GM19240 (cell line): Measurements from ENCODE around the gene LHX4.

Experiments used
- DNase-seq: peaks from one replicate; pipeline ENCODE4 v3.0.0; 2011; ENCODE audit warnings: low spot score; ENCODE audit not compliant: insufficient read length

LHX4 gene

GRCh38 chr1:180271272-180272255 lies 41.5 kb downstream of the LHX4 start:
- no peak for DNase-seq

GRCh38 chr1:180272395-180272794 lies 42.3 kb downstream of the LHX4 start:
- no peak for DNase-seq

DNA sequence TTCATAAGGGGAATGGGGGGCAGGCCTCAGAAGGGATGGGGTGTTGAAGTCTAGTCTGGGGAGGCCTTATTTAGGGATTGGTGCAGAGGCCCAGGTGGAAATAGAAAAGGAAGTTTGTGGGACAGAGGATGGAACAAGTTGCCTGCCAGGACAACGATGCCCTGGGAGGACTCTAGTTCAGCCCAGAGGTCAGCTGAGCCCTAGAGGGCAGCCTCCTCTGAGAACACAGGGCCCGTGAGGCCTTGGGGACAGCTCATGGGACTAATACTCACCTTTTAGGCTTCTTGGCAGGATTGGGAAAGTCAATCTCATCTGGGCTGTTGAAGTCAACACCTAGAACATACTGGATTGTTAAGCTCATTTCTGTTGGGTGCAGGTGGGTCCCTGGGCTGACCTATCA lies 43.0 kb downstream of the LHX4 start:
- no peak for DNase-seq

DNA sequence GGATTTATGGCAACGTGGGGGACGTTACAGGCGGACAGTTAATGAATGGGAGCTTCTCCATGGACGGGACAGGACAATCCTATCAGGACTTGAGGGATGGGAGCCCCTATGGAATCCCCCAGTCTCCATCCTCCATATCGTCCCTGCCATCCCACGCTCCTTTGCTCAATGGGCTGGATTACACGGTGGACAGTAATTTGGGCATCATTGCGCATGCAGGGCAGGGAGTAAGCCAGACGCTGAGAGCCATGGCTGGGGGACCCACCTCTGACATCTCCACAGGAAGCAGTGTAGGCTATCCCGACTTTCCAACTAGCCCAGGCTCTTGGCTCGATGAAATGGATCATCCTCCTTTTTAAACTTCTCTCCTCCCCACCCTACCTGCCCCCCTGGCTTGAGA lies 44.2 kb downstream of the LHX4 start:
- no peak for DNase-seq

DNA sequence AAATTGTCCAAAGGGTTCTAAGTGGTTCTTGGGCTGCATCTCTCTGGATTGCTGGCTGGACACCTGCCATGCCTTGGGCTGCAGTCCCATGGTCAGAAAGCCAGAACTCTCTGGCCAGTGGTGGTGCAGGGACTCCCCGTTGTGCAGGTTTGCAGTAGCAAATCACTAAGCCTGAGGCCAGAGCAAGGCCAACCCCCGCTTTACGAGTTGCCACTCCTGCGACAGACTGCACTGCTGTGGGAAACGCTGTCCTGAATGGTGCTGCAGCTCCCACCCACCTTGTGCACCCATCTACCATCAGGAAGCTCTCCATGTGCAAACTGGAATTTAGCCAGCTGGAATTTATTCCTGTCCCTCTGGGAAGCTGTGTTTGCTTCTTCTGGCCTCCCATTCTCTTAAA lies 45.7 kb downstream of the LHX4 start:
- no peak for DNase-seq

DNA sequence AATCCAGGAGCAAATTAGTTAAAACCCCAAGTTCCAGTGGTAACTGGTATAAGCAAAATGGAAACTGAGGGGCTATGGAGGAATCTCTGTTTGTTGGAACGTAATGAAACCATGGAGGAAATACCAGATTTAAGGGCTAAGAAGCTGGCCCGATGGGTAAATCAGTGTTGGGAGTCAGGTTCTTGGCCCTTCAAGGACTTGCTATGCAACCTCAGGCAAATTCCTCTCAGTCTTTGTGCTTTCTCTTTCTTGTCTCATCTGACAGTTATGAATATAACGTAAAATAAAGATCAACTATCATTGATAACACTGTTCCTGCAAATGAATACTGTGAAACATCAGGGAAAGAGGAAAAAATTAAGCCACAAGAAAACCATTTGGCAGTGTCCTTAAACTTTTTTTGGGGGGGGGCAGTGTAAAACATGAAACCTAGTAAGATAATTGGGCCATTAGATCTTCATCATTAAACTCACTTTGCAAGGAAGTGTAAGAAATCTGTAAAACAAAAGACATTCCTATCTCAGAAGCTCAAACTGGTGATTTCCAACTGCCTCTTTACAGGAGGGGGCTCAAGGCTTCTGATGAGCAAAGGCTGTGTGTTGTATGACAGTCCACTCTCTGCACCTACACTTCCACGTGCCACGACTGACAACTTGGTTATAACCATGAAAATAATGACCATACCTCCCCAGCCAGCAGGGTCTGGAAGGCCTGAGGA lies 47.6 kb downstream of the LHX4 start:
- no peak for DNase-seq

GRCh38 chr1:180278194-180278515 lies 48.1 kb downstream of the LHX4 start:
- DNase-seq, result no peak

DNA sequence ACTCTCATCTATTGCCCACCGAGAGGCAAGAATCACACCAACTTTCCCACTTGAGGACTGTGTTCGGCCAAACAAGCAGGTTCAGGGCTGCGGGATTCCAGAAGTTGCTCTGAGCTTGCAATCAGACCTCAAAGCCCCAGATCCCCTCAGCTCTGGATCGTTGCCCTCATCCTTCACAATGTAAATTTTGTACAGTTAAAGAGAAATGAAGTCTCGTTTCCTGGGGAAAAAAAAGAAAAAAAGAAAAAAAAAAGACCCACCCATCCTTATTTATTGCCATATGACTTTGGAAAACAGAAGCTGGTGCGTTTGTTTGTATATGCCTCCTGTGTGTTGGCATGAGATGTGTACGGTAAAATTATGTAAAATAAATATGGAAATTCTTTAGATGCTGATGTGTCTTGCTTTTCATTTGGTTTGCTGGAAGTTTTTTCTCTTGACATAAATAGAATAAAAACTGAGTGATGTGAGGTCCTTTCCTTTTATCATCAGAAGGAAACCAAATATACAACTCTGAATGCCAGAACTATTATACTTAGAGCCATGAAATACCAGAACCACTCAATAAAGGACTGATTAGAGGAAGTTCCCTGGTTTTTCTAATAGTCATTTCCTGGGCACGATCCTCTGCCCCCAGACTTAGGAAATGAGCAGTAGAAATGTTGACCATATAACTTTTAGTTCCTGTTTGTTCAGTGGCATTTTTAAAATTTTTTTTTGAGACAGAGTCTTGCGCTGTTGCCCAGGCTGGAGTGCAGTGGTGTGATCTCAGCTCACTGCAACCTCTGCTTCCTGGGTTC lies 48.7 kb downstream of the LHX4 start:
- DNase-seq, result no peak

GRCh38 chr1:180279651-180280050 lies 49.6 kb downstream of the LHX4 start:
- no peak for DNase-seq

DNA sequence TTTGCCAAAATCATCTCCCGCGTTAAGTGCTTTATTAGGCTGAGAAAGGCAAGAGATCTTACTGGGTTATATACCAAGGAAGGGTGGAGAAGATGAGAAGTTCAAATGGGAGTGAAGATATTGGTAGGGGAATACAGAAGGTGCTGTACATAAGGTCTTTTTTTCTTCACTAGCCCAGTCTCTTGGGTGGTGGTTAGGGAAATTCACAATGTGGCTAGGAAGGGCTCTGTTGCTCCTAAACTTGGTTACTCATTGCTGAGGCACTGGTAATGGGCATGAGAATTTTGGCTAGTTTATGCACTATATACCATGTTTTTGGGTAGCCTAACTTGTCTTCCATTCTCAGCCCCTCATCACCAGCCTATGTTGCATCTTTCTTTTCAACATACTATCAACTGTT lies 50.6 kb downstream of the LHX4 start:
- DNase-seq, result no peak

GRCh38 chr1:180281490-180281889 lies 51.4 kb downstream of the LHX4 start:
- DNase-seq, result no peak

DNA sequence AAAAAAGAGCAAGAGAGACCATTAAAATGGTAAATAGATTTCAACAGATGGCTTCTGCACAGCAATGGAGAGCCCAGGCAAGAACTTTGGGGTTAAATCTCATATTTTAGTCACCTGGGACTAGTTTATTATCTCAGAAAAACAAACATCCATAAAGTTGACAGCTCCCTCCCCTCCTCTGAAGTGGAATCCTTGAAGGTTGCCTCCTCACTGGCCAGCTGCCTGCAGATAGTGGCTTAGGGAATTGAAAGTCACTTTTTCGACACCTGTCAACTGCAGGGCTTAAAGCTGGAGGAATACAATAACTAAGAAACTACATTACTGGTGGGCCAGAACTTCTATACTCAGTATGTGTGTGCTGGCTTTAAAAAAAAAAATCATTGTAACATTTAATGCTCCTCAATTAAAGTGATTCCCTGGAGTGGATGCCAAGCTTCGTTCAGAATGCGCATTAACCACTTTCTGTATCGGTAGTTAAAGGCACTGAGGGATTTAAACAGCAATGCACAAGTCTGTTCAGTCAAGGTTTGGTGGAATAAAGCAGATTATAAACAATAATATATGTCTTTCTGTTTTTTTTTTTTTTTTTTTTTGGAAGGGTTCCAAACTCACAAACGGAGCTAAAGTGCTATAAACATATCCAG lies 52.5 kb downstream of the LHX4 start:
- DNase-seq, result no peak

DNA sequence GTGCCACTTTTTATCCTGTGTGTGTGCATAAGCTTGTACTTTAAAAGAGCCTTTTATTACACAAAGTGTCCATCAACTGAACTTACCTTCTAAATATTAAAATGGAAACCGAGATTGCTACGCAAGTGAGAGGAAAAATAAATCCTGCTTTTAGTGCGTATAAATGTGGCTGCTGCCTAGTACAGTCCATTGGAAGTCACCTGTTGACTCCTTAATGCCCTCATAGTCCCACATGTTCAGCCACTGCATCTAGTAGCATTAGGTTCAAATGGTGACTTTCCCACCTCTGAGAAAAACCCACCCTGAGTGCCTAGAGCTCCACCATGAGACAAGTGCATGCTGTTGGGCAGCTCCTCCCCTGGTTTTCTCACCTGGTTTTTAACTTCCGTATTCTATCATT lies 53.0 kb downstream of the LHX4 start:
- DNase-seq, result no peak

- no peak for DNase-seq
Measured at GRCh38 chr1:180286417-180286816, 56.4 kb downstream of the LHX4 start.

- no peak for DNase-seq
Measured at GRCh38 chr1:180287988-180288705, 58.1 kb downstream of the LHX4 start.

GRCh38 chr1:180288940-180289339 lies 58.9 kb downstream of the LHX4 start:
- DNase-seq, result no peak

GRCh38 chr1:180290265-180291001 lies 60.4 kb downstream of the LHX4 start:
- no peak for DNase-seq

GRCh38 chr1:180291004-180291403 lies 60.9 kb downstream of the LHX4 start:
- DNase-seq, result no peak

- DNase-seq, result no peak
Measured at GRCh38 chr1:180294711-180295110, 64.6 kb downstream of the LHX4 start.

DNA sequence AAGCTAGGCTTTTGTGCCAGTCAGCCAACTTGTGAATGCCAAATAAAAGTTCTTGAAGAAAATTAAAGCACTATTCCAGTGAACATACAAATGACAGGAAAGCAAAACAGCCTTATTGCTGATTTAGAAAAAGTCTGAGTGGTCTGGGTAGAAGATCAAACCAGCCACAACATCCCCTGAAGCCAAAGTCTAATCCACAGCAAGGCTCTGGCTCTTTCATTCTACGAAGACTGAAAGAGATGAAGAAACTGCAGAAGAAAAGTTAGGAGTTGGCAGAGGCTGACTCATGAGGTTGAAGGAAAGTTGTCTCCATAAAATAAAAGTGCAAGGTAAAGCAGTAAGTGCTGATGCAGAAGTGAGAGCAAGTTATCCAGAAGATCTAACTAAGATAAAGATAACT lies 65.9 kb downstream of the LHX4 start:
- no peak for DNase-seq
